HG03103 (cell line): ENCODE measurements around the gene RNF213.

ENCODE experiments used
- ATAC-seq: cut with Tn5 transposase; IDR thresholded peaks from one replicate; pipeline ENCODE4 v1.9.1; 2021; ENCODE audit warnings: low read depth; ENCODE audit not compliant: unreplicated experiment

RNF213 gene

DNA sequence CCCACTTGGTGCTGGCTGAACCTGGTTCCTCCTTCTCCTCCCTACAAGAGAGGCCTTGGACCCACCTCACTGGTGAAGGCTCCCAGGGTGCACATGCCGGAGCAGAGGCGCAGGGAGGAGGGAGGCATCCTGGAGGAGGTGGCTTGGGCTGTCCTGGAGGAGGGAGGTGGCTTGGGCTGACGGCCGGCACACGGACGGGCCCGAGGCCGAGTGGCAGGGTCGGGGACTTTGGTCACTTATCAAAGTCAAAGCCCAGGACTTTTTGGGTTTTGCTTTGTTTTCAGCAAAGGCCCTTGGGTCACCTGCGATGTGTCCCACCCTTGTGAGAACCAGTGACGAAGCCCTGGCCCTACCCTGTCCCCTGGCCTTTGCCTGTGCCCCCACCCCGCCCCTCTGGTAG, 182.8 kb downstream of the RNF213 start:
- no peak for ATAC-seq

DNA sequence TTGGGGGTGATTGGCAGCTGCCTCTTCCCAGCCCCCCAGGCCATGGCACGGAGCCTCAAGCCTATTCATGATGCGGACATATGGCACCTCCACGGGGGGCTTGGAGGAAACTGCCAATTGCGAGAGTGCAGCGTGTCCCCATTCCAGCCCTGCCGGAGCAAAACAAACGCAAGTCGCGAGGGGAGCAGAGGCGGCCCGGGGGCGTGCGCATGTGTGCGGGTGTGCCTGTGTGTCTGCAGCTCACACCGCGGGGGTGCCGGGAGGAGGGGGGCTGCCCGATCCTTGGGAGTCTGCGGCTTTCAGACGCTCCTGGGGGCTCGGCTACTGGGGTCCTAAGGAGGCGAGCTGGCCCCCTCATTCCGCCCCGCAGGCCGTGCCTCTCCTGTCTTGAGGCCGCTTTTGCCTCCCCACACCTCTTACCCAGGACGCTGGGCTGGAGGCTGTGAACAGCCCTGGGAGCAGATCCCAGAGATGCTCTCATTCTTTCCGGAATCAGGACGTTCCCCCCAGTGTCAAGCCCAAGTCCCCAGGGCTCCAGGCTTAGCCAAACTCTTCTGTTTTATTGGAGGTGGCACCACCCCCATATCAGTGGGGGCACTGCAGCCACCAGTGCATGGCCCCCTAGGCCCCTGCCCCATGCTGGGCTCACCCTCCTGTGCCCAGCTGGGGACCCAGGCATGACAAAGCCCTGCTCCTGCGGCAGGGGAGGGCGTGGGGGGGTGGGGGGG, 183.4 kb downstream of the RNF213 start:
- ATAC-seq = no peak

DNA sequence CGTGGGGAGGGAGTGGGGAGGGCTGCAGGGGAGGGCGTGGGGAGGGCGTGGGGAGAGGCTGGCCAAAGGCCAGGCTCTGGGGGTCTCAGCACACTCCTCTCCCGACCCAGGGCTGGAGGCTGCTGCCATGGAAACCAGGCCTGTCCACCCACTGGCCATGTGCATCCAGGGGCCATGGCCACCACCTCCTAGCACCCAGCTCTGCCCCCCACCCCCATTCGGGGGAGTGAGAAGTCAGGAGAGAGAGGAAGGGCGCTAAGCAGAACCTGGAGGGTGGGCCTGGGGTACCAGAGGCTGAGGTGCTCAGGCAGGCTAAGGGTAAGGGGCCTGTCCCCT, 184.0 kb downstream of the RNF213 start:
- no peak for ATAC-seq

GRCh38 chr17:80445007-80445725, 184.5 kb downstream of the RNF213 start:
- ATAC-seq = no peak

GRCh38 chr17:80445726-80446110, 185.1 kb downstream of the RNF213 start:
- ATAC-seq = no peak

DNA sequence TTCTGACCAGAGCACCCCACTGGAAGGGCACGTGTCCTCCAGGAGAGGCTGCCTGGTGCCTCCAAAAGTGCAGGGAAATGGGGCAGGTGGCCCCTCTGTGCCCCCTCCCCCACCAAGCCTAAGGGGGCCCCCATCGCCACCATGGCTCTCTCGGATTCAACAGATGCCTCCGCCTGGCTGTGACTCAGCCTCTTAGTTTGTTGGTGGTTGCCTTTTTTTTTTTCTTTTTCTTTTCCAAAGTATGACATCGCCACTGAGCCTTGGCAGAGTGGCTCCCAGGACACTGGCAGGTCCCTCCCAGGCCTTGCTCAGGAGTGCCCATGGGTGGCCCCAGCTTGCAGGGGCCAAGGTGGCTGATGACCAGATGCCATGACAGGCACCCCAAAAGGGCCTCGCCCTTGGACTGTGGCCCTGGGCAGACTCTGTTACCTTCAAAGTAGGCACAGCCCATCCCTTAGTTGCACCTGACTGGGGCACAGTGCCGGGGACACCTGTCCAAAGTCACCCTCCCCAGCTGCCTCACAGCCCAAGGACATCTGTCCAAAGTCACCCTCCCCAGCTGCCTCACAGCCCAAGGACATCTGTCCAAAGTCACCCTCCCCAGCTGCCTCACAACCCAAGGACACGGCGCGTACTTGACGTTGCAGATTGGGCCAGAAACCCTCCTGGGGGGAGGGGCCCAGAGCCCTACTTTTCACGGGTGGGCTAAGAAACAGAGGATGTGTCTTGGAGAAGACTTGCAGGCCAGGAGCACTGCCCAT, 186.2 kb downstream of the RNF213 start:
- no peak for ATAC-seq

DNA sequence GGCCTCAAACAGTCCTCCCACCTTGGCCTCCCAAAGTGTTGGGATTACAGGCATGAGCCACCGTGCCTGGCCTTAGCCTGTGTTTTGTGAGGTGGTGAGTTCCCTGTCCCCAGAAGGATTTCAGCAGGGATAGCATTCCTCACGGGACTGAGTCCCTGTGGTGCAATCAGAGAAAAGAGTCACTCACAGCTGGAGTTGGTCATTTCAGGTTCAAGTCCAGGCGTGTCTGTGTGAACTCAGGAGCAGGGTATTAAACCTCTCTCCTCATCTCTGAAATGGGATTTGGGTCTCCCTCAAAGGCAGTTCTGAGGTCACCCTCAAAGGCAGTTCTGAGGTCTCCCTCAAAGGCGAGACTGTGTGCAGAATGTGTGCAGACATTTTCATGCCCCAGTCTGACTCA, 187.1 kb downstream of the RNF213 start:
- ATAC-seq = no peak
